IMR-90 (cell line): ENCODE data around the gene RTEL1. TPM values are rescaled to one million over a fixed set of nuclear protein-coding genes. Genes with fewer than 3 reads are reported as not detected.
A peak's percentile ranks its signal among the peaks of the same experiment; 100 is the strongest.

ENCODE experiments used
- ATAC-seq: fragments of 200-7000 bp; cut with Tn5 transposase; 2 replicates; pipeline ENCODE4 v1.9.1; 2020; ENCODE audit warnings: low read depth, mild to moderate bottlenecking, moderate library complexity
- BruUV-seq: library from RNA; stranded (reverse); fragments of 400-500 nt; replicated peaks from 2 replicates; lab custom pipeline; 2021; lab: Mats Ljungman, UMichigan
- CTCF ChIA-PET: fragments of 300-600 bp; formaldehyde crosslinking; extraction: SDS; loops from one replicate; lab custom pipeline; 2021; ENCODE audit warnings: antibody characterized with exemption; lab: Yijun Ruan, JAX
- POLR2A ChIA-PET: fragments of 300-600 bp; sonication (Branson Sonifier 250); formaldehyde crosslinking; loops from one replicate; lab custom pipeline; 2022; ENCODE audit warnings: antibody characterized with exemption; ENCODE audit not compliant: unreplicated experiment; lab: Charles Lee
- DNase-seq: peaks from one replicate; pipeline ENCODE4 v3.0.0; 2013
- H2AFZ ChIP-seq: replicated peaks from 2 replicates; pipeline ENCODE3; 2013; ENCODE audit warnings: low read length, mild to moderate bottlenecking; ENCODE audit not compliant: poor library complexity
- H2AK5ac ChIP-seq: 2 replicates; pipeline ENCODE4 v1.6.1; 2013; ENCODE audit warnings: low read depth, low read length, inconsistent platforms
- H2AK9ac ChIP-seq: replicated peaks from 2 replicates; pipeline ENCODE3; 2013; ENCODE audit warnings: mild to moderate bottlenecking, low read depth, low read length, moderate library complexity; ENCODE audit not compliant: poor library complexity
- H2BK120ac ChIP-seq: 2 replicates; pipeline ENCODE4 v1.6.1; 2013; ENCODE audit warnings: low read depth, low read length, inconsistent platforms
- H2BK15ac ChIP-seq: 3 replicates; pipeline ENCODE4 v1.6.1; 2013; ENCODE audit warnings: low read depth, low read length, inconsistent platforms
- H2BK20ac ChIP-seq: 2 replicates; pipeline ENCODE4 v1.6.1; 2013; ENCODE audit warnings: low read depth, mild to moderate bottlenecking, inconsistent platforms, low read length, moderate library complexity
- H2BK5ac ChIP-seq: 2 replicates; pipeline ENCODE4 v1.6.1; 2013; ENCODE audit warnings: mild to moderate bottlenecking, low read depth, low read length, inconsistent platforms; ENCODE audit not compliant: poor library complexity, severe bottlenecking
- H3K14ac ChIP-seq: replicated peaks from 2 replicates; pipeline ENCODE4 v1.6.1; 2013; ENCODE audit warnings: low read depth, low read length, inconsistent platforms
- H3K18ac ChIP-seq: 2 replicates; pipeline ENCODE4 v1.6.1; 2013; ENCODE audit warnings: low read depth, low read length, control low read depth
- H3K23ac ChIP-seq: 2 replicates; pipeline ENCODE4 v1.6.1; 2013; ENCODE audit warnings: low read depth, low read length, inconsistent platforms
- H3K27ac ChIP-seq: 2 replicates; pipeline ENCODE4 v1.5.1; 2013; ENCODE audit warnings: mild to moderate bottlenecking, control low read depth, low read length; ENCODE audit not compliant: insufficient read depth
- H3K27me3 ChIP-seq: 2 replicates; pipeline ENCODE4 v1.6.1; 2013; ENCODE audit warnings: low read length; ENCODE audit not compliant: control insufficient read depth, insufficient read depth
- H3K36me3 ChIP-seq: 2 replicates; pipeline ENCODE4 v1.6.1; 2013; ENCODE audit warnings: low read length, mixed read lengths; ENCODE audit not compliant: control insufficient read depth, insufficient read depth
- H3K4ac ChIP-seq: 2 replicates; pipeline ENCODE4 v1.6.1; 2013; ENCODE audit warnings: low read depth, low read length, inconsistent platforms
- H3K4me1 ChIP-seq: 2 replicates; pipeline ENCODE4 v1.6.1; 2013; ENCODE audit warnings: low read length, mixed read lengths; ENCODE audit not compliant: control insufficient read depth, insufficient read depth
- H3K4me2 ChIP-seq: 2 replicates; pipeline ENCODE4 v1.6.1; 2013; ENCODE audit warnings: low read depth, mild to moderate bottlenecking, control low read depth, low read length, moderate library complexity
- H3K4me3 ChIP-seq: 2 replicates; pipeline ENCODE4 v1.5.1; 2013; ENCODE audit warnings: low read depth, mild to moderate bottlenecking, control low read depth, low read length, moderate library complexity; ENCODE audit not compliant: insufficient read depth
- H3K56ac ChIP-seq: 2 replicates; pipeline ENCODE4 v1.6.1; 2013; ENCODE audit warnings: low read length, inconsistent platforms; ENCODE audit not compliant: insufficient read depth; ENCODE audit errors: extremely low read depth
- H3K79me1 ChIP-seq, 2 experiments: 2 replicates each; pipeline ENCODE4 v1.6.1; 2013; ENCODE audit warnings: low read length in 2 of 2, inconsistent platforms in 1 of 2, low read depth in 1 of 2
- H3K9ac ChIP-seq: 2 replicates; pipeline ENCODE4 v1.6.1; 2013; ENCODE audit warnings: low read depth, low read length, control low read depth
- H3K9me1 ChIP-seq: 2 replicates; pipeline ENCODE4 v1.6.1; 2013; ENCODE audit warnings: low read length, inconsistent platforms; ENCODE audit not compliant: insufficient read depth
- H3K9me3 ChIP-seq: 2 replicates; pipeline ENCODE4 v1.6.1; 2013; ENCODE audit warnings: low read length; ENCODE audit not compliant: control insufficient read depth, insufficient read depth
- H4K20me1 ChIP-seq: 2 replicates; pipeline ENCODE4 v1.6.1; 2013; ENCODE audit warnings: low read length, inconsistent platforms; ENCODE audit not compliant: insufficient read depth
- H4K5ac ChIP-seq: 2 replicates; pipeline ENCODE4 v1.6.1; 2013; ENCODE audit warnings: mild to moderate bottlenecking, low read depth, low read length, control low read depth
- H4K8ac ChIP-seq, 2 experiments: 2 replicates each; pipeline ENCODE4 v1.6.1; 2013; ENCODE audit warnings: low read depth in 2 of 2, low read length in 2 of 2, control low read depth in 1 of 2, inconsistent platforms in 1 of 2
- H4K91ac ChIP-seq: 2 replicates; pipeline ENCODE4 v1.6.1; 2013; ENCODE audit warnings: low read depth, low read length, inconsistent platforms; ENCODE audit not compliant: insufficient read depth
- CEBPB ChIP-seq: IDR thresholded peaks from 2 replicates; pipeline ENCODE4 v1.6.1; 2012; ENCODE audit warnings: low read depth, low read length, improper control_type of control experiment
- CTCF ChIP-seq: conservative IDR thresholded peaks from 2 replicates; pipeline ENCODE4 v1.5.1; 2012; ENCODE audit warnings: mild to moderate bottlenecking, low read depth, low read length, improper control_type of control experiment
- ELK1 ChIP-seq: fragments of 150-350 bp; IDR thresholded peaks from 2 replicates; pipeline ENCODE4 v1.6.1; 2016; ENCODE audit warnings: low read depth, mild to moderate bottlenecking, low read length, moderate library complexity, borderline replicate concordance
- FOS ChIP-seq: fragments of 150-350 bp; IDR thresholded peaks from 2 replicates; pipeline ENCODE4 v1.6.1; 2016; ENCODE audit warnings: low read depth, low read length
- MAFK ChIP-seq: IDR thresholded peaks from 2 replicates; pipeline ENCODE4 v1.6.1; 2012; ENCODE audit warnings: low read depth, low read length, improper control_type of control experiment
- MAZ ChIP-seq: IDR thresholded peaks from 2 replicates; pipeline ENCODE4 v1.6.1; 2012; ENCODE audit warnings: low read depth, mild to moderate bottlenecking, low read length, improper control_type of control experiment, moderate library complexity, borderline replicate concordance
- MXI1 ChIP-seq: IDR thresholded peaks from 2 replicates; pipeline ENCODE4 v1.6.1; 2012; ENCODE audit warnings: low read depth, mild to moderate bottlenecking, low read length, moderate library complexity, borderline replicate concordance
- NFE2L2 ChIP-seq: fragments of 150-350 bp; IDR thresholded peaks from 2 replicates; pipeline ENCODE4 v1.6.1; 2016; ENCODE audit warnings: low read depth, mild to moderate bottlenecking, low read length
- RAD21 ChIP-seq: IDR thresholded peaks from 2 replicates; pipeline ENCODE4 v1.6.1; 2012; ENCODE audit warnings: low read length, improper control_type of control experiment
- RFX5 ChIP-seq: IDR thresholded peaks from 2 replicates; pipeline ENCODE4 v1.8.0; 2012; ENCODE audit warnings: low read depth, mild to moderate bottlenecking, low read length, moderate library complexity
- SMC3 ChIP-seq: fragments of 150-350 bp; IDR thresholded peaks from 2 replicates; pipeline ENCODE4 v1.6.1; 2016; ENCODE audit warnings: low read depth, mild to moderate bottlenecking, antibody characterized with exemption, low read length, moderate library complexity
- USF2 ChIP-seq: fragments of 150-350 bp; IDR thresholded peaks from 2 replicates; pipeline ENCODE4 v1.6.1; 2017; ENCODE audit warnings: mild to moderate bottlenecking, antibody characterized with exemption, low read length, low read depth
- WGBS, 2 experiments: methylation state at CpG; one replicate each; pipeline versions ENCODE4 v1.1.5 to v1.1.7; 2013; ENCODE audit warnings: missing lambda C conversion rate in 2 of 2; ENCODE audit not compliant: insufficient read length in 1 of 2; ENCODE audit errors: extremely low coverage in 2 of 2; 5-methylcytosine and 5-hydroxymethylcytosine counted together
- dilution Hi-C: fragments of 300-500 bp; cut with HindIII; formaldehyde crosslinking; loops from one replicate; pipeline ENCODE4 v1.14.3; 2018; ENCODE audit warnings: low sequenced_read_pairs; ENCODE audit not compliant: unreplicated experiment
- in situ Hi-C: fragments of 300-500 bp; cut with MboI; formaldehyde crosslinking; loops from 3 replicates; pipeline ENCODE4 v1.14.3; 2019; ENCODE audit warnings: low sequenced_read_pairs, inconsistent platforms, mixed read lengths
- intact Hi-C: fragments of 100-400 bp; cut with micrococcal nuclease; formaldehyde crosslinking; loops from 2 replicates; pipeline ENCODE4 v1.10.0; 2022
- polyA plus RNA-seq, 3 experiments: library from polyadenylated mRNA; depleted of rRNA; stranded (reverse); fragments of >200 nt; gene quantifications; 2 replicates each; pipeline ENCODE4 v1.2.3, GENCODE V29; 2012; ENCODE audit warnings: low replicate concordance in 1 of 3
- total RNA-seq: library from RNA; depleted of rRNA; stranded (reverse); fragments of >200 nt; gene quantifications from 2 replicates; pipeline ENCODE4 v1.2.3, GENCODE V29; 2012

RTEL1 gene
- total and polyA plus RNA-seq, 2 of the 4 experiments (the other 2 are of a cell fraction): 14.7 to 18.8 TPM

GRCh38 chr20:63696628-63697356 lies 38.7 kb downstream of the RTEL1 start, which contains the start of gene TNFRSF6B:
TNFRSF6B (plus strand) TSS chr20:63696652; CDS start chr20:63696768, 116 bp downstream.
- DNase-seq (no peak), ATAC-seq (no peak)
- Histone ChIP-seq H2BK5ac (peak within 1 kb of the TSS; percentile 34), H3K18ac (no peak within 1 kb of the TSS), H3K9me1 (no peaks in the 10 kb centered on the region), H3K4me1 (peaks cover 22% of the 10 kb centered on the region), H3K4ac (peak within 1 kb of the TSS; percentile 18; the same call in 1 of the 2 replicates), H4K20me1 (no peaks in the 10 kb centered on the region), H3K79me1 (peaks cover 11 to 43% of the 10 kb centered on the region in 2 experiments; a peak in 3 of 4 replicates), H3K9me3 (no peaks in the 10 kb centered on the region), H3K27me3 (no peaks in the 10 kb centered on the region), H2BK120ac (peak within 1 kb of the TSS; percentile 17; the same call in 1 of the 2 replicates), H3K36me3 (peaks cover 10% of the 10 kb centered on the region; the same call in 1 of the 2 replicates), H3K14ac (no peak within 1 kb of the TSS), H2BK15ac (no peak within 1 kb of the TSS), H2AK9ac (peak within 1 kb of the TSS; percentile 83), H4K8ac (peak within 1 kb of the TSS in 1 of 2 experiments; percentile 63; a peak in 3 of 4 replicates), H4K91ac (no peak within 1 kb of the TSS; the same call in none of the 2 replicates), H3K9ac (no peak within 1 kb of the TSS), H2AK5ac (peak within 1 kb of the TSS; percentile 78), H3K56ac (no peak within 1 kb of the TSS), H3K27ac (no peak within 1 kb of the TSS), H3K4me3 (no peak within 1 kb of the TSS), H4K5ac (0 out of 2 replicates have a peak within 1 kb of the TSS, but pooled peaks have one; percentile 6), H3K23ac (no peak within 1 kb of the TSS), H2AFZ (peak within 1 kb of the TSS; percentile 35), H3K4me2 (no peak within 1 kb of the TSS), H2BK20ac (no peak within 1 kb of the TSS)
- ChIA-PET CTCF (no interaction called here), POLR2A (interaction anchor here (0.6 to 1.2 kb wide), 3 partner anchors 11 to 132 kb away, joined by 3 to 4 read pairs (median 4); partner anchors contain the start of genes ARFRP1 and ZGPAT)
- dilution Hi-C loops: no loop called here
- in situ Hi-C loops: no loop called here
- intact Hi-C loops: no loop called here
- no TSS peak for BruUV-seq
- 51% methylated on average over 38 of the region's 52 CpGs; no CpG with 5 or more reads in 1 of the 2 experiments for WGBS, 2 experiments
- TF ChIP-seq ELK1 (no peak), RAD21 (no peak), FOS (no peak), MAFK (no peak), SMC3 (no peak), USF2 (no peak), NFE2L2 (no peak), MXI1 (no peak), CTCF (no peak), MAZ (no peak), RFX5 (no peak), CEBPB (no peak)
